Measurements from ENCODE around the gene CCDC6.

GRCh38 chr10:59831658-59832503 lies 74.5 kb downstream of the CCDC6 start:
- TF ChIP-seq CTCF (optimal IDR thresholded peaks at IDR 0.05 in 1 of 3, IDR thresholded peaks at IDR 0.05 in 1 of 3, conservative IDR thresholded peaks at IDR 0.05 in 1 of 3; ENCODE audit: extremely low read depth in 1 of 3, insufficient read depth in 2 of 3, low read length in 3 of 3) (no peak), EZH2 (IDR thresholded peaks at IDR 0.05; ENCODE audit: low read length) (no peak)

Measured in keratinocyte (primary cell).